Activated CD8-positive, alpha-beta memory T cell treated with anti-CD3 and anti-CD28 coated beads for 24 hours (primary cell): ENCODE data around the gene STK32A.
"Not testable (repeated sequence)": the region's sequence is repeated elsewhere in the genome, so short reads cannot be mapped to it uniquely, and the experiment has no call there.

Experiments used
- DNase-seq: peaks from one replicate; pipeline ENCODE4 v3.0.0-alpha.2; 2020

Gene STK32A

GRCh38 chr5:147234825-147235635 is at the start of gene STK32A:
Gene STK32A, plus strand, starts transcription at chr5:147235026. Its CDS starts 4,609 bp downstream, at chr5:147239635.
- DNase-seq: no peak

- DNase-seq: no peak
Observed at GRCh38 chr5:147187099-147187540, 47.7 kb upstream of the STK32A start.

GRCh38 chr5:147188200-147189108 is 46.4 kb upstream of the STK32A start:
- DNase-seq: no peak

- DNase-seq: no peak
Observed at GRCh38 chr5:147189109-147189424, 45.8 kb upstream of the STK32A start.

GRCh38 chr5:147190331-147190730 is 44.5 kb upstream of the STK32A start:
- DNase-seq: no peak

GRCh38 chr5:147193123-147193522 is 41.7 kb upstream of the STK32A start:
- no peak for DNase-seq

- DNase-seq: no peak
Observed at GRCh38 chr5:147200004-147200403, 34.8 kb upstream of the STK32A start.

- no peak for DNase-seq
Observed at GRCh38 chr5:147203213-147203612, 31.6 kb upstream of the STK32A start.

GRCh38 chr5:147204576-147204975 is 30.2 kb upstream of the STK32A start:
- DNase-seq: no peak

- DNase-seq: no peak
Observed at GRCh38 chr5:147208134-147208533, 26.7 kb upstream of the STK32A start.

- DNase-seq: no peak
Observed at GRCh38 chr5:147216552-147217154, 18.2 kb upstream of the STK32A start.

GRCh38 chr5:147223343-147223742 is 11.5 kb upstream of the STK32A start:
- no peak for DNase-seq

- DNase-seq: no peak
Observed at GRCh38 chr5:147223948-147224791, 10.7 kb upstream of the STK32A start.

GRCh38 chr5:147225938-147226337 is 8.9 kb upstream of the STK32A start:
- DNase-seq: no peak

- no peak for DNase-seq
Observed at GRCh38 chr5:147226512-147226911, 8.3 kb upstream of the STK32A start.

- DNase-seq: no peak
Observed at GRCh38 chr5:147234239-147234824, 494 bp upstream of the STK32A start.

- no peak for DNase-seq
Observed at GRCh38 chr5:147240266-147240985, 5.6 kb downstream of the STK32A start.

GRCh38 chr5:147243238-147243637 is 8.4 kb downstream of the STK32A start:
- not testable (repeated sequence) for DNase-seq

GRCh38 chr5:147245381-147246165 is 10.7 kb downstream of the STK32A start:
- no peak for DNase-seq

GRCh38 chr5:147248561-147248960 is 13.7 kb downstream of the STK32A start:
- no peak for DNase-seq

GRCh38 chr5:147259837-147260236 is 25.0 kb downstream of the STK32A start:
- DNase-seq: no peak
